SK-N-SH treated with all-trans-retinoic acid at 6 μM for 48 hours (cell line): ENCODE results near the gene BACH2.

Experiments
- ATAC-seq: fragments of 200-7000 bp; cut with Tn5 transposase; 3 replicates; pipeline ENCODE4 v1.9.1; 2020; ENCODE audit warnings: mild to moderate bottlenecking, moderate library complexity
- ARNTL ChIP-seq: fragments of 450-650 bp; formaldehyde crosslinking; IDR thresholded peaks from 2 replicates; pipeline ENCODE4 v1.5.0; 2020; ENCODE audit warnings: low read depth, mild to moderate bottlenecking, moderate library complexity, borderline replicate concordance
- BACH2 ChIP-seq: fragments of 250-450 bp; sonication (Bioruptor Pico); IDR thresholded peaks from 2 replicates; pipeline ENCODE4 v1.9.0; 2021; ENCODE audit warnings: mild to moderate bottlenecking, borderline replicate concordance
- CSDC2 ChIP-seq: fragments of 250-450 bp; sonication (Bioruptor Pico); IDR thresholded peaks from 2 replicates; pipeline ENCODE4 v1.5.0; 2020; ENCODE audit warnings: mild to moderate bottlenecking, moderate library complexity
- ESRRG ChIP-seq: fragments of 250-450 bp; sonication (Bioruptor Pico); IDR thresholded peaks from 2 replicates; pipeline ENCODE4 v1.6.1; 2021; ENCODE audit warnings: mild to moderate bottlenecking
- ISL1 ChIP-seq: fragments of 250-450 bp; sonication (Bioruptor Pico); IDR thresholded peaks from 2 replicates; pipeline ENCODE4 v2.1.2; 2022; ENCODE audit warnings: mild to moderate bottlenecking, moderate library complexity
- OSR1 ChIP-seq: fragments of 250-450 bp; sonication (Bioruptor Pico); IDR thresholded peaks from 2 replicates; pipeline ENCODE4 v1.8.0; 2022; ENCODE audit warnings: moderate library complexity, mild to moderate bottlenecking, inconsistent platforms
- PPARA ChIP-seq: fragments of 250-450 bp; sonication (Bioruptor Pico); IDR thresholded peaks from 2 replicates; pipeline ENCODE4 v1.5.0; 2020; ENCODE audit warnings: mild to moderate bottlenecking, borderline replicate concordance
- RARB ChIP-seq: fragments of 250-450 bp; sonication (Bioruptor Pico); IDR thresholded peaks from 2 replicates; pipeline ENCODE4 v1.8.0; 2021; ENCODE audit warnings: mild to moderate bottlenecking, moderate library complexity
- SNAI2 ChIP-seq: fragments of 250-450 bp; sonication (Bioruptor Pico); IDR thresholded peaks from 2 replicates; pipeline ENCODE4 v1.5.0; 2020; ENCODE audit warnings: mild to moderate bottlenecking, moderate library complexity
- TCF4 ChIP-seq: fragments of 250-450 bp; sonication (Bioruptor Pico); IDR thresholded peaks from 2 replicates; pipeline ENCODE4 v1.8.0; 2021; ENCODE audit warnings: mild to moderate bottlenecking, moderate library complexity, borderline replicate concordance
- TOX ChIP-seq: fragments of 250-450 bp; sonication (Bioruptor Pico); IDR thresholded peaks from 2 replicates; pipeline ENCODE4 v1.8.0; 2021; ENCODE audit warnings: mild to moderate bottlenecking, moderate library complexity, borderline replicate concordance
- ZC3H10 ChIP-seq: fragments of 250-450 bp; sonication (Bioruptor Pico); IDR thresholded peaks from 2 replicates; pipeline ENCODE4 v1.5.1; 2021; ENCODE audit warnings: mild to moderate bottlenecking, moderate library complexity
- ZFP3 ChIP-seq: fragments of 250-450 bp; sonication (Bioruptor Pico); IDR thresholded peaks from 2 replicates; pipeline ENCODE4 v1.5.0; 2020; ENCODE audit warnings: mild to moderate bottlenecking, moderate library complexity
- ZFP30 ChIP-seq: fragments of 450-650 bp; formaldehyde crosslinking; IDR thresholded peaks from 2 replicates; pipeline ENCODE4 v1.5.0; 2022; ENCODE audit warnings: mild to moderate bottlenecking, moderate library complexity
- ZNF565 ChIP-seq: fragments of 450-650 bp; formaldehyde crosslinking; conservative IDR thresholded peaks from 2 replicates; pipeline ENCODE4 v1.5.0; 2020; ENCODE audit warnings: low read depth, mild to moderate bottlenecking, moderate library complexity
- ZNF70 ChIP-seq: fragments of 450-650 bp; formaldehyde crosslinking; IDR thresholded peaks from 2 replicates; pipeline ENCODE4 v1.5.0; 2020; ENCODE audit warnings: mild to moderate bottlenecking, moderate library complexity
- ZNF8 ChIP-seq: fragments of 450-650 bp; formaldehyde crosslinking; IDR thresholded peaks from 2 replicates; pipeline ENCODE4 v1.5.0; 2020; ENCODE audit warnings: mild to moderate bottlenecking, moderate library complexity
- TF ChIP-seq, protein P1 (sequence below): fragments of 250-450 bp; sonication (Bioruptor Pico); IDR thresholded peaks from 2 replicates; pipeline ENCODE4 v1.5.1; 2021; ENCODE audit warnings: mild to moderate bottlenecking, moderate library complexity
- TF ChIP-seq, protein P2 (sequence below): fragments of 250-450 bp; sonication (Bioruptor Pico); IDR thresholded peaks from 2 replicates; pipeline ENCODE4 v1.5.1; 2020; ENCODE audit warnings: low read depth, mild to moderate bottlenecking, moderate library complexity
- TF ChIP-seq, protein P3 (sequence below): fragments of 250-450 bp; sonication (Bioruptor Pico); IDR thresholded peaks from 2 replicates; pipeline ENCODE4 v1.8.0; 2021; ENCODE audit warnings: low read depth, mild to moderate bottlenecking, moderate library complexity, borderline replicate concordance
- TF ChIP-seq, protein P4 (sequence below): fragments of 250-450 bp; sonication (Bioruptor Pico); IDR thresholded peaks from 2 replicates; pipeline ENCODE4 v1.8.0; 2020; ENCODE audit warnings: mild to moderate bottlenecking, moderate library complexity, borderline replicate concordance
- TF ChIP-seq, protein P5 (sequence below): fragments of 250-450 bp; sonication (Bioruptor Pico); IDR thresholded peaks from 2 replicates; pipeline ENCODE4 v1.5.0; 2020; ENCODE audit warnings: mild to moderate bottlenecking, moderate library complexity

The BACH2 gene

DNA sequence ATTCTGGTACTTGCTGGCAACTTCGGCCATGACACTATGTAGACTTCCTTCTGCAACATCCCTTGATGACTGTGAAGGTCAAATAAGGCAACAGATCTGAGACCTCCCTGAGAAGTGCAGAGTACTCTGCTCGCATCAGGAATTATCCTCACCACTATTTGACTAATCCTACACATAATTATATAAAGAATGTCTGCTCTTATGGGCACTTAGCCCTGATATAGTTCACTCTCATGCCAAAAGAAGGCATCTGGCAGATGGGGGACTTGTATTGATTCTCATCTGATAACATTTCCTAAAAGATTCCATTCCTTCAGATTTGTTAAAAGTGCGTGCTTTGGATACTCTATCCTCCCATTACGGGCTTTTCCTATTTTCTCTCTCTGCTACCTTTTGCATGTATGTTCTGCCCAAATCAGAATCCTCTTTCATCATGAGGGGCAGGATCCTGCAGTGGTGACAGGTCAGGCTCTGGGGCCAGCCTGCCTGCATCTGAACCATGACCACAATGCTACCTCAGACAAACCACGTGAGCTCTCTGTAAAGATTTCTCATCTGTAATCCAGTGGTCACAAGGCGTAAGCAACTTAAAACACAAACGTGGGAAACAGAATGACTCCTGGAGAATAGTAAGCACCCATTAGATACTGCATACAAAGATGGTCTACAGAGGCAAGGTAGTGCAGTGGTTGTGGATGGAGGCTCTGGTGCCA is 268.4 kb downstream of the BACH2 start:
- ATAC-seq: peak; percentile 11
- TF ChIP-seq PPARA (CRISPR knock-in tag) (no peak), ESRRG (CRISPR knock-in tag) (no peak), CSDC2 (CRISPR knock-in tag) (no peak), ZFP3 (CRISPR knock-in tag) (no peak), BACH2 (no peak), TOX (CRISPR knock-in tag) (no peak), ZC3H10 (CRISPR knock-in tag) (no peak), TCF4 (CRISPR knock-in tag) (peak; percentile 28; the same call in 1 of the 2 replicates), ZNF8 (CRISPR knock-in tag) (no peak), ZNF565 (no peak), ZNF70 (no peak), OSR1 (no peak), ZFP30 (CRISPR knock-in tag) (no peak), ISL1 (CRISPR knock-in tag) (peak; percentile 53)
- TF ChIP-seq, protein P1, sequence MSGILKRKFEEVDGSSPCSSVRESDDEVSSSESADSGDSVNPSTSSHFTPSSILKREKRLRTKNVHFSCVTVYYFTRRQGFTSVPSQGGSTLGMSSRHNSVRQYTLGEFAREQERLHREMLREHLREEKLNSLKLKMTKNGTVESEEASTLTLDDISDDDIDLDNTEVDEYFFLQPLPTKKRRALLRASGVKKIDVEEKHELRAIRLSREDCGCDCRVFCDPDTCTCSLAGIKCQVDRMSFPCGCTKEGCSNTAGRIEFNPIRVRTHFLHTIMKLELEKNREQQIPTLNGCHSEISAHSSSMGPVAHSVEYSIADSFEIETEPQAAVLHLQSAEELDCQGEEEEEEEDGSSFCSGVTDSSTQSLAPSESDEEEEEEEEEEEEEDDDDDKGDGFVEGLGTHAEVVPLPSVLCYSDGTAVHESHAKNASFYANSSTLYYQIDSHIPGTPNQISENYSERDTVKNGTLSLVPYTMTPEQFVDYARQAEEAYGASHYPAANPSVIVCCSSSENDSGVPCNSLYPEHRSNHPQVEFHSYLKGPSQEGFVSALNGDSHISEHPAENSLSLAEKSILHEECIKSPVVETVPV: no peak
- TF ChIP-seq, protein P2, sequence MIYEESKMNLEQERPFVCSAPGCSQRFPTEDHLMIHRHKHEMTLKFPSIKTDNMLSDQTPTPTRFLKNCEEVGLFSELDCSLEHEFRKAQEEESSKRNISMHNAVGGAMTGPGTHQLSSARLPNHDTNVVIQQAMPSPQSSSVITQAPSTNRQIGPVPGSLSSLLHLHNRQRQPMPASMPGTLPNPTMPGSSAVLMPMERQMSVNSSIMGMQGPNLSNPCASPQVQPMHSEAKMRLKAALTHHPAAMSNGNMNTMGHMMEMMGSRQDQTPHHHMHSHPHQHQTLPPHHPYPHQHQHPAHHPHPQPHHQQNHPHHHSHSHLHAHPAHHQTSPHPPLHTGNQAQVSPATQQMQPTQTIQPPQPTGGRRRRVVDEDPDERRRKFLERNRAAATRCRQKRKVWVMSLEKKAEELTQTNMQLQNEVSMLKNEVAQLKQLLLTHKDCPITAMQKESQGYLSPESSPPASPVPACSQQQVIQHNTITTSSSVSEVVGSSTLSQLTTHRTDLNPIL (CRISPR knock-in tag): no peak
- TF ChIP-seq, protein P3, sequence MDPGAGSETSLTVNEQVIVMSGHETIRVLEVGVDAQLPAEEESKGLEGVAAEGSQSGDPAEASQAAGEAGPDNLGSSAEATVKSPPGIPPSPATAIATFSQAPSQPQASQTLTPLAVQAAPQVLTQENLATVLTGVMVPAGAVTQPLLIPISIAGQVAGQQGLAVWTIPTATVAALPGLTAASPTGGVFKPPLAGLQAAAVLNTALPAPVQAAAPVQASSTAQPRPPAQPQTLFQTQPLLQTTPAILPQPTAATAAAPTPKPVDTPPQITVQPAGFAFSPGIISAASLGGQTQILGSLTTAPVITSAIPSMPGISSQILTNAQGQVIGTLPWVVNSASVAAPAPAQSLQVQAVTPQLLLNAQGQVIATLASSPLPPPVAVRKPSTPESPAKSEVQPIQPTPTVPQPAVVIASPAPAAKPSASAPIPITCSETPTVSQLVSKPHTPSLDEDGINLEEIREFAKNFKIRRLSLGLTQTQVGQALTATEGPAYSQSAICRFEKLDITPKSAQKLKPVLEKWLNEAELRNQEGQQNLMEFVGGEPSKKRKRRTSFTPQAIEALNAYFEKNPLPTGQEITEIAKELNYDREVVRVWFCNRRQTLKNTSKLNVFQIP (CRISPR knock-in tag): no peak

DNA sequence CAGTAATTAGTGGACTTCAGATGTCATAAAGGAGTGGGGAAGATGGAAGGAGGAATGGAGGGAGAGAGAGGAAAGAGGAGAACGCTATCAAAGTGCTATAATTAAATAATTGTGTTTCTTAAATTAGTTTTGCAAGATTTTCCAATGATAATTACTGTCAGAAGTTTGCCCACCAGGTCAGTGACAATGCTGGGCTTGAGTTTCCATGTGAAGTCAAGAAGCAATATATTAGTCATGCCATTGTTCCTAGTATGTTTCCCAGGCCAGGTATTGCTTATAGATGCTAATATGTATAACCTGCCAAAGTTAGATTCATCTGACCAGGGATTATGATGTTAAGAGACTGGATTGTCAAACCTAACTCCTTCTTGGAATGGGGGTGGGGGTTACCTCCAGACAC is 270.4 kb downstream of the BACH2 start:
- TF ChIP-seq ZC3H10 (CRISPR knock-in tag) (peak; percentile 81), RARB (CRISPR knock-in tag) (no peak)
- ATAC-seq: peak; percentile 23

DNA sequence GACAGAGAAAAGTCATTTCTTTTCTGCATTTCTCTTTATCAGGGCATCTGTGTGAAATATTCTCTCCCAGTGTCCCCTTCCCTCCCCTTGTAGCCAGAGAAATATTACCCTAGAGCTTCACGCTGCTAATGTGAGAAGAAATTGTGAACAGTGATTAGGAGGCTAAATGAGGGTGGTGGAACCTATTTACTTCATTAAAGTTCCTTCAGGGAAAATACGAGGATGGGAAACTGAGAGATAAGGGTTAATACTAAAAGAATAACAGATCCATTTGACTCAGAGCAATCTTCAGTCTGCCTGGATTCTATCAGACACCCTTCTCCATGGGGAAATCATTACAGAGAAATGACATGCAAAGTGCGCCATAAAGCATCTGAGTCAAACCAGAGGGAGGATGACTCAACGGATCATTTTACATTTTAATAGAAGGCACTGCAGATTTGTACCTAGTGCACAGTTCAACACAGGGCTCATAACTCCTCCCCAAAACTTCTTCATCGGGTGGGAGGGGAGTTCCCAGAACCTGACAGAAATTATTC is 271.1 kb downstream of the BACH2 start:
- TF ChIP-seq TCF4 (CRISPR knock-in tag) (peak; percentile 95), ZFP3 (CRISPR knock-in tag) (no peak), ZC3H10 (CRISPR knock-in tag) (peak; percentile 95), ZNF70 (no peak), ISL1 (CRISPR knock-in tag) (peak; percentile 97), RARB (CRISPR knock-in tag) (peak; percentile 93), TOX (CRISPR knock-in tag) (peak; percentile 93; the same call in 1 of the 2 replicates), ARNTL (no peak), SNAI2 (CRISPR knock-in tag) (peak; percentile 23; the same call in 1 of the 2 replicates)
- TF ChIP-seq, protein P4, sequence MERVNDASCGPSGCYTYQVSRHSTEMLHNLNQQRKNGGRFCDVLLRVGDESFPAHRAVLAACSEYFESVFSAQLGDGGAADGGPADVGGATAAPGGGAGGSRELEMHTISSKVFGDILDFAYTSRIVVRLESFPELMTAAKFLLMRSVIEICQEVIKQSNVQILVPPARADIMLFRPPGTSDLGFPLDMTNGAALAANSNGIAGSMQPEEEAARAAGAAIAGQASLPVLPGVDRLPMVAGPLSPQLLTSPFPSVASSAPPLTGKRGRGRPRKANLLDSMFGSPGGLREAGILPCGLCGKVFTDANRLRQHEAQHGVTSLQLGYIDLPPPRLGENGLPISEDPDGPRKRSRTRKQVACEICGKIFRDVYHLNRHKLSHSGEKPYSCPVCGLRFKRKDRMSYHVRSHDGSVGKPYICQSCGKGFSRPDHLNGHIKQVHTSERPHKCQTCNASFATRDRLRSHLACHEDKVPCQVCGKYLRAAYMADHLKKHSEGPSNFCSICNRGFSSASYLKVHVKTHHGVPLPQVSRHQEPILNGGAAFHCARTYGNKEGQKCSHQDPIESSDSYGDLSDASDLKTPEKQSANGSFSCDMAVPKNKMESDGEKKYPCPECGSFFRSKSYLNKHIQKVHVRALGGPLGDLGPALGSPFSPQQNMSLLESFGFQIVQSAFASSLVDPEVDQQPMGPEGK (CRISPR knock-in tag): 0 out of 2 replicates have a peak, but pooled peaks have one; percentile 55
- TF ChIP-seq, protein P5, sequence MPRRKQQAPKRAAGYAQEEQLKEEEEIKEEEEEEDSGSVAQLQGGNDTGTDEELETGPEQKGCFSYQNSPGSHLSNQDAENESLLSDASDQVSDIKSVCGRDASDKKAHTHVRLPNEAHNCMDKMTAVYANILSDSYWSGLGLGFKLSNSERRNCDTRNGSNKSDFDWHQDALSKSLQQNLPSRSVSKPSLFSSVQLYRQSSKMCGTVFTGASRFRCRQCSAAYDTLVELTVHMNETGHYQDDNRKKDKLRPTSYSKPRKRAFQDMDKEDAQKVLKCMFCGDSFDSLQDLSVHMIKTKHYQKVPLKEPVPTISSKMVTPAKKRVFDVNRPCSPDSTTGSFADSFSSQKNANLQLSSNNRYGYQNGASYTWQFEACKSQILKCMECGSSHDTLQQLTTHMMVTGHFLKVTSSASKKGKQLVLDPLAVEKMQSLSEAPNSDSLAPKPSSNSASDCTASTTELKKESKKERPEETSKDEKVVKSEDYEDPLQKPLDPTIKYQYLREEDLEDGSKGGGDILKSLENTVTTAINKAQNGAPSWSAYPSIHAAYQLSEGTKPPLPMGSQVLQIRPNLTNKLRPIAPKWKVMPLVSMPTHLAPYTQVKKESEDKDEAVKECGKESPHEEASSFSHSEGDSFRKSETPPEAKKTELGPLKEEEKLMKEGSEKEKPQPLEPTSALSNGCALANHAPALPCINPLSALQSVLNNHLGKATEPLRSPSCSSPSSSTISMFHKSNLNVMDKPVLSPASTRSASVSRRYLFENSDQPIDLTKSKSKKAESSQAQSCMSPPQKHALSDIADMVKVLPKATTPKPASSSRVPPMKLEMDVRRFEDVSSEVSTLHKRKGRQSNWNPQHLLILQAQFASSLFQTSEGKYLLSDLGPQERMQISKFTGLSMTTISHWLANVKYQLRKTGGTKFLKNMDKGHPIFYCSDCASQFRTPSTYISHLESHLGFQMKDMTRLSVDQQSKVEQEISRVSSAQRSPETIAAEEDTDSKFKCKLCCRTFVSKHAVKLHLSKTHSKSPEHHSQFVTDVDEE (CRISPR knock-in tag): peak; percentile 81; the same call in 1 of the 2 replicates
- peak; percentile 96 for ATAC-seq
